Neural progenitor cell (in vitro differentiated cells): ENCODE results near the gene KCNC1. TPM values are rescaled to one million over a fixed set of nuclear protein-coding genes. Genes with fewer than 3 reads are reported as not detected.

Experiments
- DNase-seq: peaks from one replicate; pipeline ENCODE4 v3.0.0-alpha.2; 2016; ENCODE audit warnings: low spot score
- H2AFZ ChIP-seq: fragments of 200-600 bp; sonication (generic); replicated peaks from 2 replicates; pipeline ENCODE4 v1.6.1; 2016; ENCODE audit warnings: antibody characterized with exemption
- H3F3A ChIP-seq: fragments of 200-600 bp; sonication (generic); 2 replicates; pipeline ENCODE4 v1.6.1; 2016; ENCODE audit warnings: antibody characterized with exemption, low read depth
- H3K27ac ChIP-seq: fragments of 200-600 bp; sonication (generic); 2 replicates; pipeline ENCODE4 v1.5.1; 2016; ENCODE audit warnings: mild to moderate bottlenecking
- H3K27me3 ChIP-seq: fragments of 200-600 bp; sonication (generic); 2 replicates; pipeline ENCODE4 v1.6.1; 2016; ENCODE audit warnings: mild to moderate bottlenecking, moderate library complexity
- H3K36me3 ChIP-seq: fragments of 200-600 bp; sonication (generic); 2 replicates; pipeline ENCODE4 v1.5.1; 2016
- H3K4me1 ChIP-seq: fragments of 200-600 bp; sonication (generic); 2 replicates; pipeline ENCODE4 v1.6.1; 2016; ENCODE audit warnings: mixed run types
- H3K4me2 ChIP-seq: fragments of 200-600 bp; sonication (generic); 2 replicates; pipeline ENCODE4 v1.6.1; 2016
- H3K4me3 ChIP-seq: fragments of 200-600 bp; sonication (generic); 2 replicates; pipeline ENCODE4 v1.5.1; 2016
- H3K79me2 ChIP-seq: fragments of 200-600 bp; sonication (generic); 2 replicates; pipeline ENCODE4 v1.6.1; 2016; ENCODE audit warnings: low read depth
- H3K9ac ChIP-seq: fragments of 200-600 bp; sonication (generic); 2 replicates; pipeline ENCODE4 v1.6.1; 2016
- H3K9me3 ChIP-seq: fragments of 200-600 bp; sonication (generic); 2 replicates; pipeline ENCODE4 v1.5.1; 2016; ENCODE audit warnings: low read depth
- H4K20me1 ChIP-seq: fragments of 200-600 bp; sonication (generic); 2 replicates; pipeline ENCODE4 v1.6.1; 2016; ENCODE audit warnings: low read depth
- H3K27ac Mint-ChIP-seq: 3 replicates; pipeline ENCODE4 v1.8.0; 2021; ENCODE audit warnings: mixed read lengths
- H3K27me3 Mint-ChIP-seq: 2 replicates; pipeline ENCODE4 v1.8.0; 2022; ENCODE audit warnings: low read depth, mild to moderate bottlenecking, inconsistent platforms, moderate library complexity, mixed read lengths; ENCODE audit not compliant: insufficient read depth
- H3K36me3 Mint-ChIP-seq: 3 replicates; pipeline ENCODE4 v1.8.0; 2021; ENCODE audit warnings: mixed read lengths
- H3K4me1 Mint-ChIP-seq: 3 replicates; pipeline ENCODE4 v1.8.0; 2021; ENCODE audit warnings: mixed read lengths
- H3K4me3 Mint-ChIP-seq: 3 replicates; pipeline ENCODE4 v1.8.0; 2021; ENCODE audit warnings: mild to moderate bottlenecking, moderate library complexity, mixed read lengths
- H3K9me3 Mint-ChIP-seq: 3 replicates; pipeline ENCODE4 v1.8.0; 2020; ENCODE audit warnings: mixed read lengths
- EZH2 ChIP-seq: fragments of 200-600 bp; sonication (generic); IDR thresholded peaks from 2 replicates; pipeline ENCODE4 v1.6.1; 2017; ENCODE audit warnings: antibody characterized with exemption, mild to moderate bottlenecking, moderate library complexity
- EZH2phosphoT487 ChIP-seq: fragments of 200-600 bp; sonication (generic); IDR thresholded peaks from 2 replicates; pipeline ENCODE4 v1.6.1; 2017; ENCODE audit warnings: antibody characterized with exemption
- total RNA-seq: library from RNA; depleted of rRNA; stranded (reverse); fragments of >200 nt; gene quantifications from 2 replicates; pipeline ENCODE4 v1.2.3, GENCODE V29; 2015; ENCODE audit warnings: low replicate concordance
- TF ChIP-seq, protein P1 (sequence below): fragments of 200-600 bp; sonication (generic); IDR thresholded peaks from 2 replicates; pipeline ENCODE4 v1.5.1; 2017; ENCODE audit warnings: antibody characterized with exemption, mild to moderate bottlenecking

KCNC1 gene
- total RNA-seq, 1 donor from 2014 or later, result 0.04 TPM

DNA sequence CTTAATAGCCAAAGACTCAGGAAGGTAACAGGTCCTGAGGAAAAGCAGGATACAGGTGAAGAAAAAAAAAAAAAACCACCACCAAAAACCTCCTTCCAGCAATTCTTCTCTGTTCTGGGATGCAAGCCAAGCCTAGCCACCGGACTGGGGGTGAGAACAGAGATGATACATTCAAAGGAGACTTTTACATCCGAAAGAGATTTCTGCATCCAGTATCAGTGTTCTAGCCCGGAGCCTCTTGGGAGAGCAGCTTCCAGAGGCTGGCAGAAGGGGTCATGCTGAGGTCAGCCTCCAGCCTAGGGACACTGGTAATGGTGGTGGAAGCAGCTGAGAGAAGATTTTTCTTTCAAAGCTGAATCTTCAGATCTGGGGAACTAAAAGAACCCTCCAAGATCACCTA lies 76.2 kb downstream of the KCNC1 start:
- Histone ChIP-seq H3F3A (no peaks in the 10 kb centered on the region), H3K9me3 (no peaks in the 10 kb centered on the region), H3K4me2 (no peak overlapping the region), H3K4me3 (no peak overlapping the region), H3K79me2 (no peaks in the 10 kb centered on the region), H3K36me3 (no peaks in the 10 kb centered on the region), H3K9ac (no peak overlapping the region), H3K4me1 (peaks cover 12% of the 10 kb centered on the region), H3K27me3 (no peaks in the 10 kb centered on the region), H4K20me1 (no peaks in the 10 kb centered on the region), H3K27ac (no peak overlapping the region), H2AFZ (no peak overlapping the region)
- H3K4me3 Mint-ChIP-seq, result no peak overlapping the region
- H3K9me3 Mint-ChIP-seq, result no peaks in the 10 kb centered on the region
- H3K4me1 Mint-ChIP-seq, result peaks cover 50% of the 10 kb centered on the region
- TF ChIP-seq EZH2 (no peak), EZH2phosphoT487 (no peak)
- TF ChIP-seq, protein P1, sequence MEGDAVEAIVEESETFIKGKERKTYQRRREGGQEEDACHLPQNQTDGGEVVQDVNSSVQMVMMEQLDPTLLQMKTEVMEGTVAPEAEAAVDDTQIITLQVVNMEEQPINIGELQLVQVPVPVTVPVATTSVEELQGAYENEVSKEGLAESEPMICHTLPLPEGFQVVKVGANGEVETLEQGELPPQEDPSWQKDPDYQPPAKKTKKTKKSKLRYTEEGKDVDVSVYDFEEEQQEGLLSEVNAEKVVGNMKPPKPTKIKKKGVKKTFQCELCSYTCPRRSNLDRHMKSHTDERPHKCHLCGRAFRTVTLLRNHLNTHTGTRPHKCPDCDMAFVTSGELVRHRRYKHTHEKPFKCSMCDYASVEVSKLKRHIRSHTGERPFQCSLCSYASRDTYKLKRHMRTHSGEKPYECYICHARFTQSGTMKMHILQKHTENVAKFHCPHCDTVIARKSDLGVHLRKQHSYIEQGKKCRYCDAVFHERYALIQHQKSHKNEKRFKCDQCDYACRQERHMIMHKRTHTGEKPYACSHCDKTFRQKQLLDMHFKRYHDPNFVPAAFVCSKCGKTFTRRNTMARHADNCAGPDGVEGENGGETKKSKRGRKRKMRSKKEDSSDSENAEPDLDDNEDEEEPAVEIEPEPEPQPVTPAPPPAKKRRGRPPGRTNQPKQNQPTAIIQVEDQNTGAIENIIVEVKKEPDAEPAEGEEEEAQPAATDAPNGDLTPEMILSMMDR, result no peak
- no peaks in the 10 kb centered on the region for H3K27me3 Mint-ChIP-seq
- peaks cover 3% of the 10 kb centered on the region for H3K36me3 Mint-ChIP-seq
- no peak for DNase-seq
- no peak overlapping the region for H3K27ac Mint-ChIP-seq

DNA sequence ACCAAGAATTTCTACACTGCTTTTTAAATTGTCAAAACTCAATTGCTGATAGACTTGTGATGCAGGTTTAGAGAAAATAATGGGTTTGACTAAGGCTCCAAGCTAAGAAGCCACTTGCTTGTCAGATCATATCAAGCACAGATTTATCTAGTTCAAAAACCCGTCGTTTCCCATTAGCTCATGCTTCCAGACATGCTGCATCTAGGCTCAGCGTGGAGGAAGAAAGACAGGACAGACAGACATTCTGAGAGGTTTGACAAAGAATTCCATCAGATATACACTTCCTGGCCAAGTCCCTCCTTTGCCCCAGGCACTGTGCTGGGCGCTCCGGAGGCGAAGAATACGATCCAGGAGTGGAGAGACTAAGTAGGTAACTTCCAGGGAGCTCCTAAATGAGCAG lies 76.8 kb downstream of the KCNC1 start:
- Mint-ChIP-seq H3K27ac (no peak overlapping the region), H3K27me3 (no peaks in the 10 kb centered on the region), H3K4me1 (peaks cover 44% of the 10 kb centered on the region), H3K36me3 (peaks cover 3% of the 10 kb centered on the region), H3K4me3 (no peak overlapping the region), H3K9me3 (no peaks in the 10 kb centered on the region)
- no peak for DNase-seq
- Histone ChIP-seq H3K4me1 (peaks cover 12% of the 10 kb centered on the region), H4K20me1 (no peaks in the 10 kb centered on the region), H2AFZ (no peak overlapping the region), H3K4me3 (no peak overlapping the region), H3F3A (no peaks in the 10 kb centered on the region), H3K79me2 (no peaks in the 10 kb centered on the region), H3K9ac (no peak overlapping the region), H3K9me3 (no peaks in the 10 kb centered on the region), H3K27me3 (no peaks in the 10 kb centered on the region), H3K27ac (no peak overlapping the region), H3K36me3 (no peaks in the 10 kb centered on the region), H3K4me2 (no peak overlapping the region)
- TF ChIP-seq EZH2phosphoT487, result no peak
- TF ChIP-seq, protein P1, result no peak
- no peak for TF ChIP-seq EZH2

DNA sequence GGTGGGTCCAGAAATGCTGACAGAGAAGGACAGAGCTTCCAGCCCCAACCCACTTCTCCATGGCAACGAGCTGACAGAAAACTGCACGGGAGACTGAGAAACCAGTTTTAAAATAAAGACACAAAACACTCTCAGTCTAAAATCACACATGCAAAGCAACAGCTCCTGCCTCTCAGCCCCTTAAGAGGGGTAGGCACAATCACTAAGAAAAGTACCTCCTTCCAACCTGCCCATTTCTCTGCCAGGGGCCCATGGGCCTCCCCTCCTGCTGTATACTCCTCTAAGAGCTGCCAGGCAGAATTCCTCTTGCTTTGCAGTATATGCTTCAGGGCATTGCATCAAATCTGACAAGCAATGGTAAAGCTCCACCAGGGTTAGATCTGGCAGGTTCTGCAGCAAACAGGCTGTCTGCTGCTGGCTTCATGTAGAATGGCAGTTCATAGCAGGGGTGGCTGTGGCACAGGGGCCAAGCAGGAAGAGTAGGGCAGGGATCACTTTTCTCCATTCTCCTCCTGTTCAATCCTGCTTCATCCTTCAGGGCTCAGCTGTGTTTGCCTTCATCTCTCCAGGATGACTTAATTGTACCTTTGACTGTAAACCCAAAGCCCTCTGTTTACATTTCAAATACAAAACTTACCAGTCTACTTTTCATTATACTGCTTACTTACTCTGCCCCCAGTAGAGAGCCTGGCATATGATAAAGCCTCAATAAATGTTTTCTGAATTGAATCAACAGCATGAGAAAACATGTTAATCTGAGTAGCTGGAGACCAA lies 77.7 kb downstream of the KCNC1 start:
- Histone ChIP-seq H3K9me3 (no peaks in the 10 kb centered on the region), H3K27me3 (no peaks in the 10 kb centered on the region), H3K4me2 (no peak overlapping the region), H3K79me2 (no peaks in the 10 kb centered on the region), H3K27ac (no peak overlapping the region), H3K4me1 (peaks cover 12% of the 10 kb centered on the region), H4K20me1 (no peaks in the 10 kb centered on the region), H3F3A (no peaks in the 10 kb centered on the region), H3K9ac (no peak overlapping the region), H2AFZ (no peak overlapping the region), H3K36me3 (no peaks in the 10 kb centered on the region), H3K4me3 (no peak overlapping the region)
- H3K4me3 Mint-ChIP-seq, result no peak overlapping the region
- TF ChIP-seq, protein P1, result no peak
- TF ChIP-seq EZH2phosphoT487, result no peak
- TF ChIP-seq EZH2, result no peak
- DNase-seq, result no peak
- peaks cover 35% of the 10 kb centered on the region for H3K4me1 Mint-ChIP-seq
- H3K27me3 Mint-ChIP-seq, result no peaks in the 10 kb centered on the region
- H3K9me3 Mint-ChIP-seq, result no peaks in the 10 kb centered on the region
- no peak overlapping the region for H3K27ac Mint-ChIP-seq
- H3K36me3 Mint-ChIP-seq, result peaks cover 3% of the 10 kb centered on the region
